SK-N-SH (cell line): Measurements from ENCODE around the gene SKI.

Experiments used
- CTCF ChIP-seq: fragments of 200-600 bp; sonication (generic); IDR thresholded peaks from 2 replicates; pipeline ENCODE4 v1.6.1; 2017; ENCODE audit warnings: antibody characterized with exemption, mild to moderate bottlenecking, moderate library complexity
- EP300 ChIP-seq, 2 experiments: IDR thresholded peaks; 2 replicates each; pipeline versions ENCODE4 v1.4.0 to v1.6.1; 2012; ENCODE audit warnings: borderline replicate concordance in 1 of 2, low read depth in 1 of 2, low read length in 1 of 2
- NRF1 ChIP-seq: IDR thresholded peaks from 2 replicates; pipeline ENCODE4 v1.6.1; 2012; ENCODE audit warnings: low read depth, mild to moderate bottlenecking, low read length
- POLR2AphosphoS5 ChIP-seq: IDR thresholded peaks from 2 replicates; pipeline ENCODE4 v1.6.1; 2012; ENCODE audit warnings: low read depth, low read length
- RAD21 ChIP-seq: IDR thresholded peaks from 2 replicates; pipeline ENCODE4 v1.6.1; 2012; ENCODE audit warnings: mild to moderate bottlenecking, low read length
- TAF1 ChIP-seq: IDR thresholded peaks from 2 replicates; pipeline ENCODE4 v1.6.1; 2012; ENCODE audit warnings: low read depth, mild to moderate bottlenecking, low read length, moderate library complexity, borderline replicate concordance
- TCF12 ChIP-seq: IDR thresholded peaks from 2 replicates; pipeline ENCODE4 v1.4.0; 2012
- TEAD4 ChIP-seq: IDR thresholded peaks from 2 replicates; pipeline ENCODE4 v1.4.0; 2012; ENCODE audit warnings: mild to moderate bottlenecking, borderline replicate concordance; ENCODE audit not compliant: insufficient read depth
- TF ChIP-seq, protein P1 (sequence below): IDR thresholded peaks from 2 replicates; pipeline ENCODE4 v1.6.1; 2012; ENCODE audit warnings: mild to moderate bottlenecking, low read depth, low read length, moderate library complexity
- TF ChIP-seq, protein P2 (sequence below): IDR thresholded peaks from 2 replicates; pipeline ENCODE4; 2012

GRCh38 chr1:2213576-2214505 lies 14.3 kb upstream of the SKI start:
- TF ChIP-seq CTCF, result no peak
- no peak for TF ChIP-seq TEAD4
- no peak for TF ChIP-seq TAF1
- TF ChIP-seq POLR2AphosphoS5, result no peak
- TF ChIP-seq NRF1, result no peak
- TF ChIP-seq, protein P1, sequence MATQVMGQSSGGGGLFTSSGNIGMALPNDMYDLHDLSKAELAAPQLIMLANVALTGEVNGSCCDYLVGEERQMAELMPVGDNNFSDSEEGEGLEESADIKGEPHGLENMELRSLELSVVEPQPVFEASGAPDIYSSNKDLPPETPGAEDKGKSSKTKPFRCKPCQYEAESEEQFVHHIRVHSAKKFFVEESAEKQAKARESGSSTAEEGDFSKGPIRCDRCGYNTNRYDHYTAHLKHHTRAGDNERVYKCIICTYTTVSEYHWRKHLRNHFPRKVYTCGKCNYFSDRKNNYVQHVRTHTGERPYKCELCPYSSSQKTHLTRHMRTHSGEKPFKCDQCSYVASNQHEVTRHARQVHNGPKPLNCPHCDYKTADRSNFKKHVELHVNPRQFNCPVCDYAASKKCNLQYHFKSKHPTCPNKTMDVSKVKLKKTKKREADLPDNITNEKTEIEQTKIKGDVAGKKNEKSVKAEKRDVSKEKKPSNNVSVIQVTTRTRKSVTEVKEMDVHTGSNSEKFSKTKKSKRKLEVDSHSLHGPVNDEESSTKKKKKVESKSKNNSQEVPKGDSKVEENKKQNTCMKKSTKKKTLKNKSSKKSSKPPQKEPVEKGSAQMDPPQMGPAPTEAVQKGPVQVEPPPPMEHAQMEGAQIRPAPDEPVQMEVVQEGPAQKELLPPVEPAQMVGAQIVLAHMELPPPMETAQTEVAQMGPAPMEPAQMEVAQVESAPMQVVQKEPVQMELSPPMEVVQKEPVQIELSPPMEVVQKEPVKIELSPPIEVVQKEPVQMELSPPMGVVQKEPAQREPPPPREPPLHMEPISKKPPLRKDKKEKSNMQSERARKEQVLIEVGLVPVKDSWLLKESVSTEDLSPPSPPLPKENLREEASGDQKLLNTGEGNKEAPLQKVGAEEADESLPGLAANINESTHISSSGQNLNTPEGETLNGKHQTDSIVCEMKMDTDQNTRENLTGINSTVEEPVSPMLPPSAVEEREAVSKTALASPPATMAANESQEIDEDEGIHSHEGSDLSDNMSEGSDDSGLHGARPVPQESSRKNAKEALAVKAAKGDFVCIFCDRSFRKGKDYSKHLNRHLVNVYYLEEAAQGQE, result no peak
- TF ChIP-seq, protein P2, sequence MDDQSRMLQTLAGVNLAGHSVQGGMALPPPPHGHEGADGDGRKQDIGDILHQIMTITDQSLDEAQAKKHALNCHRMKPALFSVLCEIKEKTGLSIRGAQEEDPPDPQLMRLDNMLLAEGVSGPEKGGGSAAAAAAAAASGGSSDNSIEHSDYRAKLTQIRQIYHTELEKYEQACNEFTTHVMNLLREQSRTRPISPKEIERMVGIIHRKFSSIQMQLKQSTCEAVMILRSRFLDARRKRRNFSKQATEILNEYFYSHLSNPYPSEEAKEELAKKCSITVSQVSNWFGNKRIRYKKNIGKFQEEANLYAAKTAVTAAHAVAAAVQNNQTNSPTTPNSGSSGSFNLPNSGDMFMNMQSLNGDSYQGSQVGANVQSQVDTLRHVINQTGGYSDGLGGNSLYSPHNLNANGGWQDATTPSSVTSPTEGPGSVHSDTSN, result no peak
- TF ChIP-seq EP300 (IDR thresholded peaks at IDR 0.05; ENCODE audit: borderline replicate concordance in 1 of 2, low read depth in 1 of 2, low read length in 1 of 2), result no peak
- no peak for TF ChIP-seq RAD21
- no peak for TF ChIP-seq TCF12
